M059J (cell line): ENCODE measurements around the gene RBM20. TPM values are rescaled to one million over a fixed set of nuclear protein-coding genes. Genes with fewer than 3 reads are reported as not detected.
A peak's percentile ranks its signal among the peaks of the same experiment; 100 is the strongest.

Source experiments
- DNase-seq: peaks from one replicate; pipeline ENCODE4 v3.0.0-alpha.2; 2012; ENCODE audit warnings: low read depth
- total RNA-seq: library from RNA; depleted of rRNA; stranded (reverse); fragments of >200 nt; shearing (Covaris generic); gene quantifications from 2 replicates; pipeline ENCODE4 v1.2.3, GENCODE V29; 2014

The RBM20 gene
- total RNA-seq, 1 experiment from 2014 or later, result 1.8 TPM

GRCh38 chr10:110788620-110789385, 144.7 kb downstream of the RBM20 start:
- no peak for DNase-seq

- DNase-seq, result no peak
These were observed 145.7 kb downstream of the RBM20 start for GRCh38 chr10:110789604-110790433.

GRCh38 chr10:110790913-110791506, 146.9 kb downstream of the RBM20 start:
- DNase-seq, result no peak

- DNase-seq, result no peak
These were observed 147.5 kb downstream of the RBM20 start for GRCh38 chr10:110791541-110792073.

GRCh38 chr10:110792476-110793125, 148.5 kb downstream of the RBM20 start:
- DNase-seq, result no peak

DNA sequence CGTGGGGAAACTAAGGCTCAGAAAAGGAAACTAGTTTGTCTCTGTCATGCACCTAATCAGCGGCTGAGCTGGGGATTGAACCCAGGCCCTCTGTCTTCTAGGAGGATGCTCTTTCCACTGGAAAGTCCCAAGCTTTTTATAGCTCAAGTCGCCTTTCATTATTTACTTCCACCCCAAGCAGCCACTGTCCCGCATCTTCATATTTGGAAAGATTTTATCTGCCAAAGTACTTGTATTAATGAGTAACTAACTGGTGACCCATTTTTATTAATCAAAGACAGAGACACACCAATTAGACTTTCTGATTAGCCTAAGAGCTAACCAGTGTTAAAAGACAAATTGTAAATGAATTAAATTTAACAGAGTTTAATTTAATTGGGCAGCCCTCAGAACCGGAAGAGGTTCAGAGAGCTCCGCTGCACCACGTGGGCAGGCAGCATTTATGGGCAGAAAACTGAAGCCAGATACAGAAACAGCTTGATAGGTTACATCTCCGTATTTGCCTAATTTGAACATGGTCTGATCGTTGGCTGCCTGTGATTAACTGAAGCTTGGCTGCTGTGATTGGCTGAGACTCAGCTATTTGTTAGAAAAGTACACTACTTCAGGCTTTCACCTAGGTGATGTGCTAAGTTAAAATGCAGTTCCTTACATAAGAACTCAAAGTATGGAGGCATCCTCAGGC, 149.1 kb downstream of the RBM20 start:
- no peak for DNase-seq

GRCh38 chr10:110793886-110794285, 149.8 kb downstream of the RBM20 start:
- DNase-seq, result no peak

GRCh38 chr10:110794808-110795207, 150.7 kb downstream of the RBM20 start:
- DNase-seq, result no peak

GRCh38 chr10:110797416-110797815, 153.3 kb downstream of the RBM20 start:
- DNase-seq, result no peak

- no peak for DNase-seq
These were observed 154.2 kb downstream of the RBM20 start for GRCh38 chr10:110798340-110798739.

GRCh38 chr10:110802090-110802489, 158.0 kb downstream of the RBM20 start:
- DNase-seq, result peak; percentile 65

GRCh38 chr10:110802551-110803238, 158.6 kb downstream of the RBM20 start:
- DNase-seq, result peak; percentile 90

GRCh38 chr10:110803239-110803749, 159.2 kb downstream of the RBM20 start:
- no peak for DNase-seq

DNA sequence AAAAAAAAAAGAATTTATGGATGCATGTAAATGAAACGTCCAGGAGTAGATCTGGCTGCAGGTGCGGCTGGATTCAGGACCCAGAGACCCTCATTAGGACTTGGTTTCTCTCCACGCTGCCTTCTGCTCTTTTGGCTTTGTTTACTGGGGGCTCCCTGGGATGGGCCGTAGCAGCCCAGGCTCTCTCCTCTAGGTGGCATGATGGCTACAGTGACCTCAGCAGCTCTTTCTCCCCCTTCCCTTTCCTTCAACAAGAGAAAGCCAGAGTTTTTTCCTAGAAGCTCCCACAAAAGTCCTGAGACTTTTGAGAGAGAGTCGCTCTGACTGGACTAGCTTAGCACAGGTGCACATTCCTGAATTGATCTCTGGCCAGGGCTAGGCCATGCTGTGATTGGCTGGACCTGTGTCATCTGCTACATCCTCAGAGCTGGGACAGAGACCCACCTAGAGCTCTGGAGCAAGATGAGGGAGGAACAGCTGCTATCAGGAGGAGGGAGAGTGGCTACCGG, 159.7 kb downstream of the RBM20 start:
- peak; percentile 17 for DNase-seq

DNA sequence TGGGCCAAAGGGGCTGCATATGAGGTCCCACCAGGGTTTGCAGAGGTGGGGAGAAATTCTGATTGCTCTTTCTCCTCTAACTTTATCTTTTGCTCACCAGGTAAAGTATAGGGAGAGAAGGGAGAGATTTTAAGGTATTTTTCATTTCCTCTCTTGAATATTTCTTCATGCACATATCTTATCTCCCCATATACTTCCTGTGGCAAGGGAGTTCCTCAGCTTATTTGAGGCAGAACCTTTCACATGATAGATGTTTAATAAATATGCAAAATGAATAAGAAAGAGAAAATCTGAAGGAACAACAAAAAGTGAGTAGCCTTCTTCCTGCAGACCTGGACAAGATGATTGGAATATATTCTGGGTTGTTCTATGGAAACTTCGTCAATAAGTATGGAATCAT, 160.2 kb downstream of the RBM20 start:
- no peak for DNase-seq

DNA sequence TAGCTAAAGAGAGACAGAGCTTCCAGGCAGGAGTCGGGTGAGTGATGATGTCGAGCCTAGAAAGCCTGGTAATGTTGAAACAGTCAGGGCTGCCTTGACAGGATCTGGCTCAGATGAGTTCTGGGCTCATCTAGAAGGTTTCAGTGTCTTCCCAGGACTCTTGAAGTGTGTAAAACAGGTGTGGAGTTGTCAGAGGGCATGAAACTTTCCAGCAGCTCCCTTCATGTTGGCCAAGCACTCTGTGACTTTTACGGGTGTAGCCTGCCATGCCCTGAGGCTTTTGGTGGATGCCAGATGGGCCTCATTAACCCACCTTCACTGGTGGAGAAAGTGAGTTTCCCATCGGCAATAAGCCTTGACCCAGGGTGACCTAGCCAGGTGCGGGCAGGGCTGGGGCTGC, 161.2 kb downstream of the RBM20 start:
- DNase-seq, result no peak

GRCh38 chr10:110806335-110806734, 162.2 kb downstream of the RBM20 start:
- no peak for DNase-seq

DNA sequence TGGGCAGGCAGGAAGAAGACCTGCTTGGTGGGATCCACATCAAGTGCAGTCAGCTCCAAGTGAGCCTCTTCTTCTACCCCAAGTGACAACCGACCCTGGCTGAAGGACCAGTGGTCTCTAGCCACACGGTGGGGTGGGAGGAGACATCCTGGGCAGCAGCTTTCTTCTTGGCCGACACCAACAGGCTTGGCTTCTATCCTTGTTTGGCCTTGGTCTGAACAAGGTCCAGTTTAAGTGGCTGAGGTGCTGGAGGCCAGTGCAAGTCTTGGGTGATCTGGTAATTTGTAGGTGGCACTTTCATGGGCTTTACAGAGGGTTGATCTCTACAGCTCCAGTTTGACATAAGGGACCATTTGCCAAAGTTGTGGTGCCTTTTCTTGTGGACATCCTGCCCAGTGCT, 164.0 kb downstream of the RBM20 start:
- no peak for DNase-seq

- DNase-seq, result no peak
These were observed 164.5 kb downstream of the RBM20 start for GRCh38 chr10:110808615-110809014.

DNA sequence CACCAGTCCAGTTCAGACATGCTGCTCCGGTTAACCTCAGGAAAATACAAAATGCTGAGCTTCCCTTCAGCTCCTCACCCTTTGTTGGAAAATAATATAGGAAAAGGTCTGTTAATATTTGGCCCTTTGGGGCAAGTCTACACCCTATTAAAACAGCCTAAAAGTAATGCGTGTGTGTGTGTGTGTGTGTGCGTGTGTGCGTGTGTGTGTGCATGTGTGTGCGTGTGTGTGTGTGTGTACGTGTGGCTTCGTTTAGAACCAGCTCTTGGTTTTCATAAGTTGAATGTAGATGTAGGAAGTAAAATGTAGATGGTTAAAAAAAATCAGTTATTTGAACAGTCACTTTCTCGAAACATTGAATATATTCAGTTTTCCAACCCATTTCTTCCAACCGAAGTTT, 166.5 kb downstream of the RBM20 start:
- no peak for DNase-seq
